H1 (cell line): Measurements from ENCODE around the gene USP37. TPM values are rescaled to one million over a fixed set of nuclear protein-coding genes. Genes with fewer than 3 reads are reported as not detected.

ENCODE experiments used
- CBX5 ChIP-seq: fragments of 300-800, 300-1000 bp; sonication (generic); IDR thresholded peaks from 2 replicates; pipeline ENCODE4 v1.7.1; 2016; ENCODE audit warnings: antibody characterized with exemption, low read length, low read depth
- KDM5A ChIP-seq: fragments of 200-600 bp; IDR thresholded peaks from 2 replicates; pipeline ENCODE4 v1.7.1; 2012; ENCODE audit warnings: mild to moderate bottlenecking, low read length, inconsistent platforms, mixed read lengths
- PHF8 ChIP-seq: fragments of 200-600 bp; sonication (generic); conservative IDR thresholded peaks from 2 replicates; pipeline ENCODE4 v1.7.1; 2012; ENCODE audit warnings: low read depth, mild to moderate bottlenecking, inconsistent platforms, low read length, moderate library complexity
- SP1 ChIP-seq: IDR thresholded peaks from 2 replicates; pipeline ENCODE4 v1.6.1; 2011; ENCODE audit warnings: low read depth, low read length
- TBP ChIP-seq: IDR thresholded peaks from 2 replicates; pipeline ENCODE4 v1.6.1; 2011; ENCODE audit warnings: low read depth, low read length, improper control_type of control experiment
- polyA plus RNA-seq, 7 experiments: library from polyadenylated mRNA; depleted of rRNA in 3 of 7; stranded (reverse) in 5 of 7; unstranded in 2 of 7; fragments of >200 nt in 5 of 7; fragments of 200-250 nt in 2 of 7; gene quantifications; 1 replicate in 5 of 7; 2 replicates in 1 of 7; 4 replicates in 1 of 7; pipeline versions ENCODE4 v1.2.1 to v1.2.3, GENCODE V29; 2011 to 2013; ENCODE audit warnings: missing spikeins in 2 of 7, mixed read lengths in 2 of 7
- total RNA-seq: library from RNA; stranded (reverse); fragmentation: NEBNext Ultra II Directional; extraction: Animal tissue kit (Norgen Biotek cat#: 25700); gene quantifications from 2 replicates; pipeline ENCODE4 v1.2.1, GENCODE V29; 2021
- TF ChIP-seq, protein P1 (sequence below): IDR thresholded peaks from 2 replicates; pipeline ENCODE4 v1.6.1; 2012; ENCODE audit warnings: low read length, inconsistent platforms

USP37 gene
- total and polyA plus RNA-seq, 2 of the 8 experiments (the other 6 are each of a cell fraction or from before 2014, with no cell fraction given), result 3.8 to 29.1 TPM

DNA sequence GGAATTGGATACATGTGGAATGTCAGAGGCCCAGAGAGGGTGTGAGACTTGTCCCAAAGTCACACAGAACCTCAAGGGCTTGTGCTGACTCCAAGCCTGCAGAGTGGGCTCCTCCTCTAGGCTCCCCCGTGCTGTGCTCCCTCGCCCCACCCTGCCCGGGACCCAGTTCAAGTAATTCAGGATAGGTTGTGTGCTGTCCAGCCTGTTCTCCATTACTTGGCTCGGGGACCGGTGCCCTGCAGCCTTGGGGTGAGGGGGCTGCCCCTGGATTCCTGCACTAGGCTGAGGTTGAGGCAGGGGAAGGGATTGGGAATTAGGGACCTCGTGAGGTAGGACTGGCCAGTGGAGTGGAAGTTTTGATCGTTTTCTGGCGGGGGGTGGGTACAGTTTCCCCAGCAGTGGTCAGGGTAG, 165.7 kb downstream of the USP37 start (continued):
- TF ChIP-seq CBX5 (no peak), KDM5A (no peak), PHF8 (no peak), SP1 (no peak), TBP (no peak)
- TF ChIP-seq, protein P1, sequence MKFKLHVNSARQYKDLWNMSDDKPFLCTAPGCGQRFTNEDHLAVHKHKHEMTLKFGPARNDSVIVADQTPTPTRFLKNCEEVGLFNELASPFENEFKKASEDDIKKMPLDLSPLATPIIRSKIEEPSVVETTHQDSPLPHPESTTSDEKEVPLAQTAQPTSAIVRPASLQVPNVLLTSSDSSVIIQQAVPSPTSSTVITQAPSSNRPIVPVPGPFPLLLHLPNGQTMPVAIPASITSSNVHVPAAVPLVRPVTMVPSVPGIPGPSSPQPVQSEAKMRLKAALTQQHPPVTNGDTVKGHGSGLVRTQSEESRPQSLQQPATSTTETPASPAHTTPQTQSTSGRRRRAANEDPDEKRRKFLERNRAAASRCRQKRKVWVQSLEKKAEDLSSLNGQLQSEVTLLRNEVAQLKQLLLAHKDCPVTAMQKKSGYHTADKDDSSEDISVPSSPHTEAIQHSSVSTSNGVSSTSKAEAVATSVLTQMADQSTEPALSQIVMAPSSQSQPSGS, result no peak
- TF ChIP-seq, all 59 proteins: peak for 0
